GM20000 (cell line): ENCODE measurements around the gene POT1.

Experiments used
- DNase-seq: peaks from one replicate; pipeline ENCODE4 v3.0.0; 2012; ENCODE audit warnings: low spot score
- CTCF ChIP-seq: IDR thresholded peaks from 2 replicates; pipeline ENCODE4 v1.5.1; 2012; ENCODE audit warnings: mild to moderate bottlenecking, control low read depth; ENCODE audit errors: extremely low read depth, missing control alignments

POT1 gene

GRCh38 chr7:124775422-124775821, 154.2 kb downstream of the POT1 start:
- no peak for DNase-seq
- no peak for TF ChIP-seq CTCF

GRCh38 chr7:124773938-124774337, 155.7 kb downstream of the POT1 start:
- DNase-seq: no peak
- TF ChIP-seq CTCF: no peak

- DNase-seq: no peak
Measured at GRCh38 chr7:124773339-124773738, 156.3 kb downstream of the POT1 start.

More at GRCh38 chr7:124773339-124773738, 156.3 kb downstream of the POT1 start:
- no peak for TF ChIP-seq CTCF
